HG03439 (cell line): ENCODE data around the gene ARHGAP28.
"Not testable (repeated sequence)": the region's sequence is repeated elsewhere in the genome, so short reads cannot be mapped to it uniquely, and the experiment has no call there.

Experiments
- ATAC-seq: cut with Tn5 transposase; IDR thresholded peaks from one replicate; pipeline ENCODE4 v1.9.1; 2021; ENCODE audit warnings: mild to moderate bottlenecking, moderate library complexity; ENCODE audit not compliant: unreplicated experiment

The ARHGAP28 gene

DNA sequence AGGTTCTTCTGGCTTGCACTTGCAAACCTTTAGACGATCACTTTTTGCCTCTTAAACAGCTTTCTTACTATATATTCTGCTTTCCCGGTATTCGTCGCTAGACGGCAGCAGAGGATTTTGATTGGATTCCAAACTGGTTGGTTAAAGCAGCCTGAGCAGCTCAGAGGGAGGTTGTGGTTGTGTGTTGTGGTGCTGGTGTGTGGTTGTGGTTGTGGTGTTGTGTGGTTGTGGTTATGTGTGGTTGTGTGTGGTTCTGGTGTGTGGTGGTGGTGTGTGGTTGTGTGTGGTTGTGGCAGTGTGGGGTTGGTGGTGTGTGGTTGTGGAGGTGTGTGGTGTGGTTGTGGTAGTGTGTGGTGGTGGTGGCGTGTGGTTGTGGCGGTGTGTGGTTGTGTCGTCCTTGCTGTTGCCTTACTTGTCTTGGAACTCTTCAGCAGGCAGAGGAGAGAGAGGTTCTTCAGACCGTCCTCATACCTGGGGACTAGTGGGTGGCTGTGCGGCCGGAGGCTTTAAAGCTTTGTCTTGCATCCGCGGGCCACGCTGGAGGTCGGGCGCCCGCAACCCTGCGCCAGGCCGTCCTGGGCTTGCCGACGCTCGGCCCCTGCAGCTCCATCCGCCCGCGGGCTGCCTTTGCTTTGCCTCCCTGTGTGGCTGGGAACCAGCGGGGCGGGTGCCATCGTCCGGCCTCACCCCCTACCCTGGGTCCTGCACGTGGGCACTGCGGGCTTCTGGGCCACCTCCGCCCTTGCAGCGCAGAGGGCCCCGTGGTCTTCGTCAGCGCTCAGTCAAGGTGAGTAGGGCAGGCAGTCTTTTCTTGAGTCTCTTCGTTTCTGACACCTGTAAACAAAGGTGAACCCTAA, 190.8 kb downstream of the ARHGAP28 start:
- no peak for ATAC-seq

DNA sequence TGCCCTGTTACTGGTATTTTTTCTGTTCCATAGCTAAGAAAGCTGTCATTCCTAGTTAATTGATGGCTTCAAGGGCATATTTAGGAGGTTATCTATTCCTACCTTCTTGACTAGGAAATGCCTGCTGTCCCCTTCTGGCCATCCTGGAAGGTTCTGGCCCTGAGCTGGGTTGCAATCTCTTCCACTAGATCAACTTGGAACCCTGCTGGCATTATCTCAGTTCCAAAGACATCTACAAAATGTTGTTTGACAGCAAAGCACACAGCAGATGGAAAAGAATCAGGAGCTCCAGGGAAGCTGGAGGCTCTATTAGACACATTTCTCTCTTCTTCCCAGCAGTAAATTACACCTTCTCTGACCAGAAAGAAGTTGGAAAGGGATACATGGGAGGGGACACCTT, 192.1 kb downstream of the ARHGAP28 start:
- no peak for ATAC-seq

DNA sequence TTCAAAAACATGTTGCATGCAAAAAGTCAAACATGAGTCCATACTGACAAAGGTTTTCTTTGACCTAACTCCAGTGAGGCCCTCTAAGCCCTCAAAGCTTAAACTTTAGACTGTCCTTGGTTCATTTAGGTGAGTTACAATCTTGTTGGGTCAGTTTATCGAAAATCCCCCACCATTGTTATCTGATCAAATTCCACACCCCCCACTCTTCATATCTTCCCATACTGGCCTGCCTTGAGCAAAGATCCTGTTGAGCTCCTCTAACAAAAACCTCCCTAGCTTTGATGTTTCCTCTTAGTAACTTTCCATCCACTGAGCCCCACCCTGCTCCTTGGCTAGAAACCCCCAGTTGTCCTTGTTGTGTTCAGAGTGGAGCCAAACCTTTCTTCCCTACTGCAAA, 193.7 kb downstream of the ARHGAP28 start:
- no peak for ATAC-seq

DNA sequence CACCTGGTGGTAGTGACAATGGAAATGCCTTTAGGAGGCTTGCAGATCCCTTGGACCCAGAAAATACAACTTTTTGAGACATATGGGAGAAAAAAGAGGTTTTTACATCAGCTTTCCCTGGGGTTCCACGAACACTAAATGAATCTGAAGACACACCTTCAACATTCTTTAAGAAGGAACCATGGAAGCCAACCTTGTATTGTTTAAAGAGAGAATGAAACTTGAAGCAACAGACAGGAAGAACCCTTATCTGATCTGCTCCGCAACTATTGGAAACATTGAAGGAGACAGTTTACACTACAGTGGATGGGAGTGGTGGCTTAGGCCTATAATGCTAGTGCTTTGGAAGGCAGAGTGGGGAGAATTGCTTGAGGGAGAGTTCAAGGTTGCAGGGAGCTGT, 197.6 kb downstream of the ARHGAP28 start:
- no peak for ATAC-seq

DNA sequence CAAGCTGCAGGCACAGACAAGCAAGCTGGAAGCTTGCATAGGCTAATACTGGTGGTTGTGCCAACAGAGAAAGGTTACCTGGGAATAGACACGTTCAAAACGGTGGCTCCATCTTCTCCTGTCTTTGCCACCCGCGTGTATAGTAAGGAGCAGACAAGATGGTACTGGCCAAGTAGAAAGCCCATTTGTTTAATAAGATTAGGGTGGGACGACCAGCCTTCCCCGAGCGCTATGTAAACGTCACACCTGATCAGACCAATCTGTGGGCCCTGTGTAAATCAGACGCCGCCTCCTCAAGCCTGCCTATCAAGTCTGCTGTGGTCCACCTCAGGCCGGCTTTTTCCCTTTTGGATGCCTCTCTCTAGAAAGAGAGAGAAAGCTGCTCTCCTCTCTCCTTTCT, 198.8 kb downstream of the ARHGAP28 start:
- ATAC-seq: no peak

DNA sequence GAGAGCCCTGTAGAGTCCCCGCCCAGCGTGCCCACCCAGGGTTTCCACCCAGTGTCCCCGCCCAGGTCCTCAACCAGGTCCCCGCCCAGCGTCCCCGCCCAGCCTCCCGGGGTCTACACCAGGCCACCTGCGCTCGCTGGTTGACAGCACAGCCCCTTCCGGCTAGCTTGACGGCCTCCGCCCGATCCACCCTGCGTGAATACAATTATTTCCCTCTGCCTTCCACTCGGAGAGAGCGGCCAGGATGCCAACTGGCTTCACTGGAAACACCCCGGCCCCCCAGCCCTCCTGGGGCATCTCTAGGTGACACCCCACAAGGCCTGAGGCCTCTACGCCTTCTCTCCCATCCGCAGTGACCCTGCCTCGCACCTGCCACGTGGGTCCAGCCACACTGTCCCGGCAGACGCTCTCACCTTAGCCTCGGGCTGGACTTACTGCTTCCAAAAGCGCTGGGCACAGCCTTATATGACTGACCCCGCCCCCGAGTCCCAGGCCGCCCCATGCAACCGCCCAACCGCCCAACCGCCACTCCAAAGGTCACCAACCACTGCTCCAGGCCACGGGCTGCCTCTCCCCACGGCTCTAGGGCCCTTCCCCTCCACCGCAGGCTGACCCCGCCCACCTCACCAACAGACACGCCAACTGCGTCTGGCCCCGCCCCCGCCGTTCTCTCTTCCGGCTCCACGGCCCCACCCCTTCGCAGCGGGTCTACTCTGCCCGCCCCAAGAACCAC, 200.0 kb downstream of the ARHGAP28 start:
- no peak for ATAC-seq

DNA sequence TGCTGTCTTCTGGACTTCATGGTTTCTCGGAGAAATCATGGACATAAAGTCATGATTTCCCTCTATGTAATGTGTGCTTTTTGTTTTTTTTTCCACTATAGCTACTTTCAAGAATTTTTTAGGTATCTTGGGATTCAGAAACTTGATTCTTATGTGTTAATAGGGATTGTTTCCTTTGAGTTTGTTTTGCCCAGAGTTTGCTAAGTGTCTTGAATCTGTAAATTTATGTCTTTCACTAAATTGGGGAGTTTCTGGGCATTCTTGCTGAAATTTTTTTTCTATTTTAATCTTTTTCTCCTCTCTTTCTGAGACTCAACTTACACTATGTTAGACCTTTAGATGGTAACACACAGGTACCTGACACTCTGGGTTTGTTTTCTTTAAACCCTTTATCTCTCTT, 205.3 kb downstream of the ARHGAP28 start:
- ATAC-seq: no peak

DNA sequence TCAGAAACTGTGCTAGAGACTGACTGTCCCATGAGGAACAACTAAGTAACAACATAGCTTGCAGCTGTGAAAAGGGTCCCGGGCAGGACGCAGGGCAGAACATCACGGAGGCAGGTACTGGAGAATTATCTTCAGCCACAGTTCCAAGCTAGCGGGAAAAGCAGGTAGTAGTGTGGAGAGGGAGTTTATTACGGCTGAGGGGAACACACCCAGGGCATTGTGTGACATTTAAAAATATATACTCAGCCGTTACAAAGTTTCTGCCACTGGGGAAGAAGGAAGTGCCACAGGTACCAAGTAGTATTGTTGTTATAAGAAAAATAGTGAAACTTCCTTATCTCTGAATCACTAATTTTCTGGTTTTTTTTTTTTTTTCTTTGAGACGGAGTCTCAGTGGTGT, 208.5 kb downstream of the ARHGAP28 start:
- no peak for ATAC-seq

DNA sequence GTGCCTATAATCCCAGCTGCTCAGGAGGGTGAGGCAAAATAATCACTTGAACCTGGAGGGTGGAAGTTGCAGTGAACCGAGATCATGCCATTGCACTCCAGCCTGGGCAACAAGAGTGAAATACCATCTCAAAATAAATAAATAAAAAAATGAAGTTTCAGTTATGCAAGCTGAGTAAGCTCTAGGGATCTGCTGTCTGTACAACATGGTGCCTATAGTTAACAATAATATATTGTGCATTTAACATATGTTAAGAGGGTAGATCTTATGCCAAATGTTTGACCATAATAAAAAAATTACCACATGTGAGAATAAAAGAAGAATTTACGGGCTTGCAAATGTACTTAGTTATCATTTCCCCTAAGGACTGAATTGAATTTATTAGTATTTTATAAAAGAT, 208.9 kb downstream of the ARHGAP28 start:
- not testable (repeated sequence) for ATAC-seq

DNA sequence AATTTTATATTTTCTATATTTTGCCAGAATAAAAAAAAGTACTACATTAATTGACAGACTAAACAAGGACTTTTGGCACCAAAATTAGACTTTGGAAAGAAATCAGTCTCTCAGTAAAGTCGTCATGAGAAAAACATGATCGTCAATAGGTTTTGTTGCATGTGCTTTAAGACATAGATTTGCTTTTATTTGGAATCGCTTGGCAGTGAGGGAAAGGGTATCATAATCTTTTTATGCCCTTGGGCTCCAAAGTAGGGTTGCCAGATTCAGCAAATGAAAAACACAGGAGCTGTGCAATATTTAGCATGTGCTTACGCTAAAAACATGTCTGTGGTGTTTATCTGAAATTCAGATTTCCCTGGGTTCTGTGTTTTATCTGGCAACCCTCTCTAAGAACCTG, 210.5 kb downstream of the ARHGAP28 start:
- no peak for ATAC-seq

DNA sequence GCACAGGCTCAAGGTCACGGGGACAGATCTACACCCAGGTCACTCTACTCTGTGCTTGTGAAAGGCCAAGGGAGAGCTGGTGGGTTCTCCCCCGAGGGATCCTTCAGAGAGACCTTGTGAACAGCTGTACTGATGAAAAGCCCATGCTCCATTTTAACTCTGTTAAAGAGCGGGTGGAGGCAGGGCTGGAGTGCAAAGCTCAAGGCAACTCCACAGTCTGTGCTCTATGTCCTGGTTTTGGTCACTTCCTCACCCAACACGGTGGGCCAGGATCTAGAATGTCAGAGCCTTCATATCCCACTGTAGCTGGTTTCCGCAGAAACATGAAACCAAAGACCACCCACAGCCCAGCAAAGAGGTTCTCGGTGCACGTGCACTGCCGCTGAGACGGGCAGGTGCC, 210.9 kb downstream of the ARHGAP28 start:
- ATAC-seq: no peak

DNA sequence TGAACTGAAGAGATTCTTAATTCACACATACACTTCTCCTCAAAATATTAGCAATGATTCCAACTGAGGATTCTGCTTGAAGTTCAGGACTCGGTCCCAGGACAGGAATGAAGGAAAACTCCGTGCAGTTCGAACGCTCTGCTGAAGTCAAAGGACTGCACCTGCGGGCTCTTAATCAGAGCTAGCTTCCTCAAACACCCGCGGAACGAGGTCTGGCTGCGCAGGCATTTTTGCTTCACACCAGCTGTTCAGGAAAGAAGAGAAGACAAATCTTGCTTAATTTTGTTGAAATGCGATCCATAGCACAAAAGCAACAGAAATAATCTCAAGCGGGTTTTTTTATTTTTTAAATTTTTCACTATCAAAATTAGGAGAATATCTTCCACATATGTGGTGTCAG, 212.5 kb downstream of the ARHGAP28 start:
- no peak for ATAC-seq

DNA sequence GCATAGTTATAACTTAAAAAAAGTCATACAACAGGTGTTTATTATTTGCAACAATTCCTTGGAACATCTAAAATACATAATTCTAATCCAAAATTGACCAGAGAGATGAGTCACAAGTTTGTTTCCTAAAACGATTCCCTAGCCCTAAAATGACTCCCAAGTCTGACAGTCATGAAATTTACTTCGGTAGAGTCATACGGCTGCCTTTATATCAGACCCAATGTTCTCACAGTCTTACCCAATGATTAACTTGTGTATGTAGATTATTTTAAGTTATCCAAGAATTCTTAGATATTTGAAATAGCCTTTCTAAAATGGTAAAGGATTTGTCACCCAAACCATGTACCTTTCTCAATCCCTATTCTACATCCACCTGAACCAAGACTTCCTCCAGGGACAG, 213.2 kb downstream of the ARHGAP28 start:
- no peak for ATAC-seq

DNA sequence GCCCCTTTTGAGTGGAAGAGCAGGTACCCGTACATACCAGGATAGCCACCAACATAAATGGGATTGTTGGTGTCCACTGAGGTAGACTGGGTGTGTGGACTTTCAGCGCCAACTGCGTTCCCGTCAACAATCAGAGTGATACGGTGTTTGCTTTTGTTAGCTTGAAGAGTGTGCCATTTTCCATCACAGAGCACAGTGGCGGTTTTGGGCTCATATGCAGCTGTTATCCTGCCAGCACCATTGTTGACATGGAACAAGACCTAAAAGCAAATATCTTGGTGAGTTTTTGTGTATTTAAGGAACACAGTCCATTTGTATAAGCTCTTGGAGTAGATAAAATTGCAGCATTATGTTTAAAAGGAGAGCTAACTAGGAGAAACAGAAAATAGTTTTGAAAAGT, 213.6 kb downstream of the ARHGAP28 start:
- no peak for ATAC-seq

DNA sequence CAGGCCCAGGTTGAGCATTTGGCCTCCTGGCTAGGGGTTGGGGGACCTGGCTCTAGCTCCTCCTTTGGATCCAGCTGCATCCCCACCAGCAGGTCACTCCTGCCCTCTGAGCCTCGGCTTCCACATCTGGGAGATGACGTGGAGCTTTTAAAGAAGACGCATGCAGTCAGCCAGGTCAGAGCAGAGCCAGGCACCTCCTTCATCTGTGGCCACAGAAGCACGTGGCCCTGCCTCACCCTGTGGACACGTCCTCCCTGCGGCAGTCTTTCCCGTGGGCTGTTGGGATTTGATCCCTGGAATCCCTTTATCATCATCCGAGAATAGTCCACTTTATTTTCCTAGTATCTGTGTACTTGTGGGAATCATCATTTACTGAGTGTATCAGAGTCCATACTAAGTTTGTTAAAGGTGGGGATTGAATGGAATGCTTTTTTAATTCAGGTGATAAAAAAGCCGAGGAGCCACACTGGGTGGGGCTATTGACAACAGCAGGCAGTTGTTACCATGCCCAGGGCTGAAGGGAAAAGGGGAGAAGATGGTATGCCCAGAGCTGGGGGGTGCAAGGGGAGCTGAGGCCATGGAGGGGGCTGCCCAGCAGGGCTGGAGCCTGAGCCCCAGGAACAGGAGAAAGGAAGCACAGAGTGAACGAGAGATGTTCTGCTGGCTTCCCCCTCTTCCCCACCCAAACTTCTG, 218.0 kb downstream of the ARHGAP28 start:
- ATAC-seq: no peak

DNA sequence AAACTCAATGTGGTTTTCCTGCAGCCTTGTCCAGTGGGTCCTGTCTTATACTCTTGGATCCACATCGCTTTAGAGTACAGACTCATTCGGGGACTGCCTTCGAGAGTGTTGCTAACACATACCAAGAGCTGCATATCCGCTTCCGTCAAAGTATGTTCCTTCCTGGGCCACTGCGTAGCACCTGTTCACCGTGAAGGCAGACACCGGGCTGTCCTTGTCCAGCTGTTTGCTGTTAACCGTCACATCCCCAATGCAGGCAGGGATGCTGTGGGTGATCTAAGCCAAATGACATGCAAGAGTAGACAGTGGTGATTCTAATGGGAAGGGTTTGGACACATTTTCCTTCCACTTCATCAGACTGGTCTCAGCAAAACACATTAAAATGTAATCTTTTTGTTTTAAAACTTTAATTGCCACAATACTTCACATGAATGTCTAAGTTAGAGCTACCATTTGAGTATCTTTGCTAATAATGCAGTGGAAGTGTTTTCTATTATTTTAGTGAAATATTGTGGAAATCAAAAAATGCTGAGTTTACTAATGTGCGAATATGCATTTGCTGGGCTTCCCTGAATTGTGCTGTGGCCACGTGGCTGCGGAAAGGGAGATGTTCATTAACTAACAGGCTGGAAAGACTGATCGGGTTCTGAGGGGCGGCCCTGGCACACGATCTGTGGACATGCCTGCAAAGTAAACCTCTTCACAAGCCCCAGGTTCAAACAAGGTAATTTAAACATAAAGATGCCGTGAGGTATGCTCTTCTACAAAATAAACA, 219.0 kb downstream of the ARHGAP28 start:
- ATAC-seq: no peak

DNA sequence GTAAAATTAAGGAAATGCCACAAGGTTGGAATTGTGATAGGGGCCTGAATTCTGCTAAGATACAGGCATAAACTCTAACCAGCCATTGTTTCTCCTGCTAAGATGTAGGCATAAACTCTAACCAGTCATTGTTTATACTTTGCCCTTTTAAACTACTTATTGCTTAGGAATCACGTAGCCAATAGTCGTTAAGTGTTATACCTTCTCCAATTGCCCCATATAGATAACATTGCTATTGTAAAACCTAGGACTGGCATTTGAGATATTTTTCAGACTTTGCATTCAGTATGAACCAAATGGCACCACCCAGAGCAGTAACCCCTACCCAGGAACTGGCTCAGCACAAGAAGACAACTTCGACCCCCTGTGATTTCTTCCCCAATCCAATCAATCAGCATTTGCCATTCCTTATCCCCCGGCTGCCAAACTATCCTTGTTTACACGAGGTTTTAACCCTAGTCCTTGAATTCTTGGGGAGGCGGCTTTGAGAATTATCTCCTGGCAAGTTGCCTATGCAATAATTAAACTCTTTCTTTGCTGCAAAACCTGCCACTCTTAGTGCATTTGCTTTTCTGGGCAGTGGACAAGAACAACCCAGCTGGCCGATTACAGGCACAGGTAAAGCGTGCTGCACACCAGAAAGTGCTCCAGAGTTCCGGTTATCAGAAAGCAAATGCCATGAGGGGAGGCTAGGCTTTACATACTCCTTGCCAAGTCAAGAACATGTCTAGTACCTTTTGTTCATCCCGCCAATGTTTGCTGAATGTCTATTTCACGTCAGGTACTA, 220.5 kb downstream of the ARHGAP28 start:
- no peak for ATAC-seq

DNA sequence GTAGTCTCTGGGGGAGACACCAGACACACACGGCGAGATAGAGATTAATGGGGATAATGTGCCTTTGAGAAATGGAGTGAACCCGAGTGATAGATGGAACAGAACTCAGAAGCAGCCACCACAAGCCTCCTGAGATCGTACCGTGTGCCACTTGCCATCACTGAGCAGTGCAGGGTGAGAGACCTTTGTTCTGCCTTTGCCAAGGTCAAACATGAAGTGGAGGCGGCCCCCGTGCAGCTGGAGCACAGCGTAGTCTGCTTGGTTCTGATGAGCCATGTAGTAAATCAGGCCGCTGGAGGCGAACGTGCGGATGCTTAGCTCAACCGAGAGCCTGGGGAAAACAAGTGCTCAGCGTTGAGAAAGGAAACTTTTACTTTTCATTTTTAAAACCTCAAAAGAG, 221.1 kb downstream of the ARHGAP28 start:
- no peak for ATAC-seq

DNA sequence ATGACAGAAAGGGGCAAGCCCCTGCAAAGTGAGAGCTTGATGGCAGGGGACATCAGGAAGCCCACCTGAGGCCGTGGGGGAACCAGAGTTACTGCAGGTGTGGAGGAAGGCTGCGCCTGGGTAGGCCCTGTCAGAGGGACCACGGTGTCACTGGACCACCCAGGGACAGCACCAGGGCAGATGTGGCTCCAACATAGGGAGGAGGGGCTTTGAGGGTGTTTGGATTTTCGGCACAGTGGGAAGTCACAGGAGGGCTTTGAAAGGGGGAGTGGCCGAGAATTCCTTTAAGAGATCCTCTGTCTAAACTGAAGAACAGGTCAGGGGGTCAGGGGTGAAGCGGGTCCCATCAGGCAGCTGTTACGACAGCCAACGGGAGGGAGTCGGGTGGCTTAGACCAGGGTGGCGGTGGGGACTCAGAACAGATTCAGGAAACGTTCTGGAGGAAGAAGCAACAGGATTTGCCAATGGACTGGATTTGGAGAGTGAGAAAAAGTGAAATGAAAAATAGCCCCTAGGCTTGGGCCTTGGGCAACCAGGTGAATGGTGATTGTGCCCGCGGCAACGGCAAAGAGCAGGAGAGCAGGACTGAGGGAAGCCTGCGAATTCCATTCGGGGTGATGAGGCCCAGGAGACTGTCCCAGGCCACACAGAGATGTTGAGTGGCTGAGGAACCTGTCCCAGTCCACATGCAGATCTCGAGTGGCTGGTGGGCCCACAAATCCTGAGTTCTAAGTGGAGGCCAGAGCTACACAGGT, 222.0 kb downstream of the ARHGAP28 start:
- ATAC-seq: no peak

DNA sequence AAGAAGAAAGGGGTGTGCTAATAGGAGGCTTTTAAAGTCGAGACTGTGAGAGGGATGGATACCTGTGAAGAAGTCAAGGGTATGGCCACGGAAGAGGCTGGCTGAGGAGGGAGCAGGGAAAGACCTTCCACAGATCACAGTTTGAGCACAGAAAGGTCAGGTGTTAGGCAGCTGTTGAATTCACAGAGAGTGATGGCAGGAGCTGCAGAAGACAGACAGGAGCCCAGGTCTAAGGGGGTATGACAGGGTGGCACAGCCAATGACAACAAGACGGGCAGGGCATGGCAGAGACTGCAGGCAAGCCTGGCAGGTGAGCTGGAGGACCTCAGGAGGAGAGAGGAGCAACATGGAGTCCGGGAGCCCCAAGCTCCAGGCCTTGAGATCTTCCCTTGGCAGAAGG, 225.0 kb downstream of the ARHGAP28 start:
- ATAC-seq: no peak
